Panc1 (cell line): ENCODE results near the gene RPL37A.

Source experiments
- CTCF ChIP-seq: fragments of 450-650 bp; IDR thresholded peaks from 2 replicates; pipeline ENCODE4 v1.5.1; 2017; ENCODE audit warnings: mild to moderate bottlenecking
- POLR2AphosphoS5 ChIP-seq: IDR thresholded peaks from 2 replicates; pipeline ENCODE4 v1.6.1; 2012; ENCODE audit warnings: mild to moderate bottlenecking, low read depth, low read length, moderate library complexity
- REST ChIP-seq, 2 experiments: IDR thresholded peaks; 2 replicates each; pipeline ENCODE4 v1.6.1; 2011 to 2012; ENCODE audit warnings: low read depth in 2 of 2, control low read depth in 1 of 2, low read length in 1 of 2, mild to moderate bottlenecking in 1 of 2, moderate library complexity in 1 of 2; ENCODE audit not compliant: insufficient read depth in 1 of 2
- SIN3A ChIP-seq: IDR thresholded peaks from 2 replicates; pipeline ENCODE4 v1.6.1; 2012; ENCODE audit warnings: low read depth, mild to moderate bottlenecking, low read length, moderate library complexity, borderline replicate concordance; ENCODE audit not compliant: insufficient read depth
- TCF7L2 ChIP-seq: IDR thresholded peaks from 2 replicates; pipeline ENCODE4 v1.6.1; 2011; ENCODE audit warnings: mild to moderate bottlenecking, low read depth, low read length, inconsistent platforms

GRCh38 chr2:216545359-216545758 is 46.7 kb downstream of the RPL37A start:
- no peak for TF ChIP-seq CTCF
- no peak for TF ChIP-seq POLR2AphosphoS5
- TF ChIP-seq REST (IDR thresholded peaks at IDR 0.05; ENCODE audit: insufficient read depth in 1 of 2, low read depth in 2 of 2, low read length in 1 of 2), result no peak
- TF ChIP-seq TCF7L2, result no peak
- TF ChIP-seq SIN3A, result no peak
